ENCODE results near the gene ARHGAP31.

Gene ARHGAP31

GRCh38 chr3:119403201-119403600 is 109.0 kb downstream of the ARHGAP31 start:
- H3K4me3 ChIP-seq (replicated peaks; ENCODE audit: insufficient read depth, low read length): no peak overlapping the region
- no peaks in the 10 kb centered on the region for H3K27me3 ChIP-seq (ENCODE audit: insufficient read depth, poor library complexity, severe bottlenecking)
- TF ChIP-seq POLR2AphosphoS5 (IDR thresholded peaks at IDR 0.05; ENCODE audit: low read depth) (no peak), GABPA (IDR thresholded peaks at IDR 0.05; ENCODE audit: low read depth) (no peak)
- TF ChIP-seq, protein P1, sequence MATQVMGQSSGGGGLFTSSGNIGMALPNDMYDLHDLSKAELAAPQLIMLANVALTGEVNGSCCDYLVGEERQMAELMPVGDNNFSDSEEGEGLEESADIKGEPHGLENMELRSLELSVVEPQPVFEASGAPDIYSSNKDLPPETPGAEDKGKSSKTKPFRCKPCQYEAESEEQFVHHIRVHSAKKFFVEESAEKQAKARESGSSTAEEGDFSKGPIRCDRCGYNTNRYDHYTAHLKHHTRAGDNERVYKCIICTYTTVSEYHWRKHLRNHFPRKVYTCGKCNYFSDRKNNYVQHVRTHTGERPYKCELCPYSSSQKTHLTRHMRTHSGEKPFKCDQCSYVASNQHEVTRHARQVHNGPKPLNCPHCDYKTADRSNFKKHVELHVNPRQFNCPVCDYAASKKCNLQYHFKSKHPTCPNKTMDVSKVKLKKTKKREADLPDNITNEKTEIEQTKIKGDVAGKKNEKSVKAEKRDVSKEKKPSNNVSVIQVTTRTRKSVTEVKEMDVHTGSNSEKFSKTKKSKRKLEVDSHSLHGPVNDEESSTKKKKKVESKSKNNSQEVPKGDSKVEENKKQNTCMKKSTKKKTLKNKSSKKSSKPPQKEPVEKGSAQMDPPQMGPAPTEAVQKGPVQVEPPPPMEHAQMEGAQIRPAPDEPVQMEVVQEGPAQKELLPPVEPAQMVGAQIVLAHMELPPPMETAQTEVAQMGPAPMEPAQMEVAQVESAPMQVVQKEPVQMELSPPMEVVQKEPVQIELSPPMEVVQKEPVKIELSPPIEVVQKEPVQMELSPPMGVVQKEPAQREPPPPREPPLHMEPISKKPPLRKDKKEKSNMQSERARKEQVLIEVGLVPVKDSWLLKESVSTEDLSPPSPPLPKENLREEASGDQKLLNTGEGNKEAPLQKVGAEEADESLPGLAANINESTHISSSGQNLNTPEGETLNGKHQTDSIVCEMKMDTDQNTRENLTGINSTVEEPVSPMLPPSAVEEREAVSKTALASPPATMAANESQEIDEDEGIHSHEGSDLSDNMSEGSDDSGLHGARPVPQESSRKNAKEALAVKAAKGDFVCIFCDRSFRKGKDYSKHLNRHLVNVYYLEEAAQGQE (IDR thresholded peaks at IDR 0.05; ENCODE audit: insufficient replicate concordance, low read depth): no peak
- no peak overlapping the region for H3K27ac ChIP-seq (replicated peaks)
- no peak for DNase-seq (ENCODE audit: low read depth in 1 of 2, low spot score in 1 of 2)

DNA sequence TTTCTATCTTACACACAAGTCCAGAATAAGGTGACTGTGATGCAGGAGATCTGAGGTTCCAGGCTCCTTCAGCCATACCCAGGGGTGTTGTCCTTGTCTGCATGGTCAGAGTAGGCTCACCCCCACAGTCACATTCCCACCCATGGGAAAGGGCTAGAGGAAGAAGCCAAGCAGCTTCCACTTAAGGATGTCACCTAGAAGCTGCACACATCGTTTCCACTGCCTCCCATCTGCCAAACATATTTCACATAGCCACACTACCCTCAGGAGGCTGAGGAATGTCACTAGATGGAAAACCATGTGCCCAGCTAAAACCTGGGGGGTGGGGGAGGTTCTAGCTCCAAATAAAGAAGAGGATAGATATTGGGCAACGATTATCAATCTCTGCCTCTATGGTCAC is 111.1 kb downstream of the ARHGAP31 start:
- no peak overlapping the region for H3K27ac ChIP-seq (replicated peaks)
- TF ChIP-seq SPI1 (IDR thresholded peaks at IDR 0.05; ENCODE audit: borderline replicate concordance, low read depth) (no peak), CTCF (IDR thresholded peaks at IDR 0.05; ENCODE audit: insufficient read depth, low read length) (no peak), POLR2AphosphoS5 (IDR thresholded peaks at IDR 0.05; ENCODE audit: low read depth) (no peak), GABPA (IDR thresholded peaks at IDR 0.05; ENCODE audit: low read depth) (no peak)
- TF ChIP-seq, protein P1 (IDR thresholded peaks at IDR 0.05; ENCODE audit: insufficient replicate concordance, low read depth): no peak
- no peak for DNase-seq (ENCODE audit: low read depth in 1 of 2, low spot score in 1 of 2)
- H3K27me3 ChIP-seq (ENCODE audit: insufficient read depth, poor library complexity, severe bottlenecking): no peaks in the 10 kb centered on the region
- no peak overlapping the region for H3K4me3 ChIP-seq (replicated peaks; ENCODE audit: insufficient read depth, low read length)

DNA sequence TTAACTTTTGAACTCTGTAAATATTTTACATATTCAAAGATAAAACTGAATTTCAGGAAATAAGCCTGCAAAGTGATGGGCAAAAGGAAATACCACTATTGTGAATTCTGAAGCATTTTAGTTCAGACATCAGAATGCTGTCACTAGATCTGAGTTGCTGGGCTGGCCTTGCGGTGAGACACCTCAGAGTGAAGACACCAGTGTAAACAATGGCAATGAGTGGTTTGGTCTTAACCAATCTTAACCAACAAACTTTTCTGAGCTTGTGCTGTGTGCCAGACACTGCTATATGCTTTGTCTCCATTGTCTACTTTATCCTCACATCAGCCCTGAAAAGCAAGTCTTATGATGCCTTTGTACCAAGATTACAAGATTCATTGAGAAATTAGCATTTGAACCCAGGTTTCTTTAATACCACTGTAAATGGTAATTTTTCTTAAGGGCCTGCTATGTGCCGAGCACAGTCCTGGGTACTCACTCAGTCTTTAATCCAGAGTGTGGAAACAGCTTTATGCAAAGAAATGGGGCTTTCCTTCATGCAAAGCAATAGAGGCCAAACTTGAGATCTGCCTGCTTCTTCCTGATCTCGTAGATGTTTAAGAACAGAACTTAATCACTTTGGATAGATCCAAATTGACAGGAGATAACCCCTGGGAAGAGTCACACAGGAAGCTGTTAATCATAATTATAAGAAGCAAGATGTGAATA is 114.2 kb downstream of the ARHGAP31 start:
- H3K27me3 ChIP-seq (ENCODE audit: insufficient read depth, poor library complexity, severe bottlenecking): no peaks in the 10 kb centered on the region
- DNase-seq (ENCODE audit: low read depth in 1 of 2, low spot score in 1 of 2): no peak
- TF ChIP-seq, protein P1 (IDR thresholded peaks at IDR 0.05; ENCODE audit: insufficient replicate concordance, low read depth): no peak
- no peak for TF ChIP-seq GABPA (IDR thresholded peaks at IDR 0.05; ENCODE audit: low read depth)
- TF ChIP-seq CTCF (IDR thresholded peaks at IDR 0.05; ENCODE audit: insufficient read depth, low read length): no peak
- no peak for TF ChIP-seq POLR2AphosphoS5 (IDR thresholded peaks at IDR 0.05; ENCODE audit: low read depth)
- TF ChIP-seq SPI1 (IDR thresholded peaks at IDR 0.05; ENCODE audit: borderline replicate concordance, low read depth): no peak
- no peak overlapping the region for H3K4me3 ChIP-seq (replicated peaks; ENCODE audit: insufficient read depth, low read length)
- H3K27ac ChIP-seq (replicated peaks): no peak overlapping the region
